ENCODE measurements around the gene TTLL12. TPM values are rescaled to one million over a fixed set of nuclear protein-coding genes. Genes with fewer than 3 reads are reported as not detected.

Gene TTLL12
- polyA plus RNA-seq, 1 experiment, result 5.7 TPM

DNA sequence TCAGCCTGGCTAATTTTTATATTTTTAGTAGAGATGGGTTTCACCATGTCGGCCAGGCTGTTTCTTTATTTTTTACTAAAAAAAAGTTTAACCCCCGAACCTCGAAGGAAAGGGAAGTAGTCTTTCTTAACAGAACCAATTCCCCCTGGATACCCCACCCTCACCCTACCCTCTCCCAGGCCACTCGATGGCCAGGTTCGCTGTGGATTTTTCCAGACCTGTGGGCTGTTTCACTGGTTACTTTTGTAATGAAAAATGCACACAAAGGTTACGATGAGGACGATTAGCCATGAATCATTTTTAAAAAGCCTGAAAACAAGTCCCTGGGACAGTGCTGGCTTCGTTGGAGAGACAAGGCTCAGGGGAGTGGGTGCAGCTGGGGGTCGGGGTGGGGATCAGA is 33.0 kb downstream of the TTLL12 start:
- TF ChIP-seq, protein P1, sequence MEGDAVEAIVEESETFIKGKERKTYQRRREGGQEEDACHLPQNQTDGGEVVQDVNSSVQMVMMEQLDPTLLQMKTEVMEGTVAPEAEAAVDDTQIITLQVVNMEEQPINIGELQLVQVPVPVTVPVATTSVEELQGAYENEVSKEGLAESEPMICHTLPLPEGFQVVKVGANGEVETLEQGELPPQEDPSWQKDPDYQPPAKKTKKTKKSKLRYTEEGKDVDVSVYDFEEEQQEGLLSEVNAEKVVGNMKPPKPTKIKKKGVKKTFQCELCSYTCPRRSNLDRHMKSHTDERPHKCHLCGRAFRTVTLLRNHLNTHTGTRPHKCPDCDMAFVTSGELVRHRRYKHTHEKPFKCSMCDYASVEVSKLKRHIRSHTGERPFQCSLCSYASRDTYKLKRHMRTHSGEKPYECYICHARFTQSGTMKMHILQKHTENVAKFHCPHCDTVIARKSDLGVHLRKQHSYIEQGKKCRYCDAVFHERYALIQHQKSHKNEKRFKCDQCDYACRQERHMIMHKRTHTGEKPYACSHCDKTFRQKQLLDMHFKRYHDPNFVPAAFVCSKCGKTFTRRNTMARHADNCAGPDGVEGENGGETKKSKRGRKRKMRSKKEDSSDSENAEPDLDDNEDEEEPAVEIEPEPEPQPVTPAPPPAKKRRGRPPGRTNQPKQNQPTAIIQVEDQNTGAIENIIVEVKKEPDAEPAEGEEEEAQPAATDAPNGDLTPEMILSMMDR (IDR thresholded peaks at IDR 0.05; ENCODE audit: low read depth, low read length), result no peak
- Histone ChIP-seq H3K27me3 (ENCODE audit: control insufficient read depth, insufficient read depth, low read length) (no peaks in the 10 kb centered on the region), H3K27ac (ENCODE audit: low read depth, low read length) (no peak overlapping the region), H3K4me3 (ENCODE audit: low read depth, low read length) (no peak overlapping the region), H3K9me3 (ENCODE audit: control insufficient read depth, insufficient read depth, low read length) (no peaks in the 10 kb centered on the region; the same call in 1 of the 2 replicates)
- CTCF ChIA-PET, result no interaction called here
- POLR2A ChIA-PET, result no interaction called here
- no peak for DNase-seq (ENCODE audit: low read depth, low spot score)

DNA sequence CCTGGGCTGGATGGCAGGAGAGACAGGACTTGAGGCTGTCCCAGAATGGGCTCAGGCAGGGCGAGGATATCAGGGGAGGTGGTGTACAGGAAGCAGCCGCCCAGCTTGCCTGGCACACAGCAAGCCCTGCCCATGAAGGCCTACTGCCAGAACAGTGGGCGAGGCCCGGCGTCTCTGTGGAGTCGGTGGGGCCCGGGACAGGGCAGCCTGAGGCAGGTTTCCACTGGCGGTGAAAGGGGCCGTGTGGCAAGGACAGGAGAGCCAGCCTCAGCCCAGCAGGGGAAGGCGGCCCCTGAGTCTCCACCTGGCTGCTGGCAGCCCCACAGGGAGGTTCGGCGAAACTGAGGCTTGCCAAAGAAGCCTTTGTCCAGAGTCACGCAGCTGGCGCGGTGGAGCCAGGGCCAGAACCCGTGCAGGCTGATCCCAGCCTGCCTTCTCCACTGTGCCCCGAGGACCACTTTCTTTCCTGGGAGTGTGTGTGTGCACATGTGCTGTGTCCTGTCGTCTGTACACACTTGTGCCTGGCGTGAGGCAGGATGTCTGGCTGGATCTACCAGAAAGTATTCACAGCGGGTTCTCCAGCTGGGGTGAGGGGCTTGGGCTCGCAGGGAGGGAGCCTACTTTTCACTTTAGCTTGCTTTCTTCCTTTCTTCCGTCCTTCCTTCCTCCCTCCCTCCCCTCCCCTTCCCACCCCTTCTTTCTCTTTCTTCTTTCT is 34.4 kb downstream of the TTLL12 start:
- Histone ChIP-seq H3K4me3 (ENCODE audit: low read depth, low read length) (peak overlapping the region; percentile 80), H3K9me3 (ENCODE audit: control insufficient read depth, insufficient read depth, low read length) (no peaks in the 10 kb centered on the region; the same call in 1 of the 2 replicates), H3K27me3 (ENCODE audit: control insufficient read depth, insufficient read depth, low read length) (no peaks in the 10 kb centered on the region), H3K27ac (ENCODE audit: low read depth, low read length) (peak overlapping the region; percentile 61)
- DNase-seq (ENCODE audit: low read depth, low spot score), result no peak
- POLR2A ChIA-PET, result interaction anchor here (0.7 kb wide), 1 partner anchor 90 kb away, joined by 4 read pairs; no protein-coding TSS in a partner anchor
- CTCF ChIA-PET, result no interaction called here
- TF ChIP-seq, protein P1 (IDR thresholded peaks at IDR 0.05; ENCODE audit: low read depth, low read length), result no peak

DNA sequence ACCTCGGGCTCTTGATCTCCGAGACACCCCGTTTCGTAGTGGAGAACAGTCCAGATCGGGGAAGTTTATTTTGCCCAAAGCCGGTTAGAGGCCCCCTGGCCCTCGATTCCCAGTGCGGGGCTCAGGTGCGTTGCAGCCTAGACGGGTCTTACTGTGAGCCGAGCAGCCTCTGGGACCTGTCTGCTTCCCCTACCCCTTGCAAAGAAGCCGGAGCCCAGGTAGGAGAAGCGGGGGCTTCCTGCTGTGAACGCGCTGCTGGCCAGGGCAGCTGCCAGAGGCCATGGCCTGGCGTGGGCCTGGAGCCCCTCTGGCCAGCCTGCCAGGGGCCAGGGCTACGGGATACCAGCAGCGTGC is 35.0 kb downstream of the TTLL12 start:
- H3K4me3 ChIP-seq (ENCODE audit: low read depth, low read length), result peak overlapping the region; percentile 80
- TF ChIP-seq, protein P1 (IDR thresholded peaks at IDR 0.05; ENCODE audit: low read depth, low read length), result no peak
- no peaks in the 10 kb centered on the region for H3K27me3 ChIP-seq (ENCODE audit: control insufficient read depth, insufficient read depth, low read length)
- ChIA-PET CTCF (no interaction called here), POLR2A (no interaction called here)
- peak overlapping the region; percentile 61 for H3K27ac ChIP-seq (ENCODE audit: low read depth, low read length)
- DNase-seq (ENCODE audit: low read depth, low spot score), result no peak
- H3K9me3 ChIP-seq (ENCODE audit: control insufficient read depth, insufficient read depth, low read length), result no peaks in the 10 kb centered on the region; the same call in 1 of the 2 replicates

DNA sequence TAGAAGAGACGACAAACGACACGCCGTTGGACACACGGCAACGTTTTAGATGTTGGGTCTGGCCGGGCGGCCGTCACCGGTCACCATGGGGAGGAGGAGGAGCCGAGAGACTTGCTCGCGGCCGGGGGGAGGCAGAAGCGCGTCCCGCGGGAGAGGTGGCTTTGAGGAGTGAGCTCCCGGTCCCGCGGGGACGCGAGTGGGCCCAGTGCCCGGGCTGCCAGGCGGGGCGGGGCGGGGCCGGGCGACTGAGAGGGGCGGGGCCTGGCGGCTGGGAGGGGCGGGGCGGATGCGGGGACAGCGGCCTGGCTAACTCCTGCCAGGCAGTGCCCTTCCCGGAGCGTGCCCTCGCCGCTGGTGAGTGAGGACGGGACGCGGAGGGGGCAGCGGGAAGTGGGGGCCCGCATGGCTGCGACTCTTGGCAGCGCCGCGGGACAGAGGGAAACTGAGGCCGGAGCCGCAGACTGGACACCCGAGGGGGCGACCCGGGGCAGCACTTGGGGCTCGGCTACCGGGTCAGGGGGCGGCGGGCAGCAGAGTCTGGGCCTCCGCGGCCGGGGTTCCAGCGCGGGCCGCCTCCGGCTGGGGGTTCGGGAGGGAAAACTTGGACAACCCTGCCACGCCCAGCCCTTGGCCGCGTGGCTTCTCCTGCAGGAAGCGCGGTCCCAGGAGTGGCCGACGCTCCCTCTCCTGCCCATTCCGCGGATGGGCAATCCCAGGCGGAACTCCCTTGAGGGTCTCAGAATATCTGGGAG is 35.5 kb downstream of the TTLL12 start, which contains the start of gene TSPO:
Gene TSPO (plus strand): TSS at position 309 of the 752 bp plus-strand sequence. CDS start 7,680 bp downstream, outside the sequence.
- CTCF ChIA-PET, result interaction anchor here (0.6 to 0.7 kb wide), 3 partner anchors 140 to 498 kb away, joined by 4 to 7 read pairs (median 5); no protein-coding TSS in a partner anchor
- no peaks in the 10 kb centered on the region; the same call in 1 of the 2 replicates for H3K9me3 ChIP-seq (ENCODE audit: control insufficient read depth, insufficient read depth, low read length)
- POLR2A ChIA-PET, result no interaction called here
- H3K27me3 ChIP-seq (ENCODE audit: control insufficient read depth, insufficient read depth, low read length), result no peaks in the 10 kb centered on the region
- peak within 1 kb of the TSS; percentile 80 for H3K4me3 ChIP-seq (ENCODE audit: low read depth, low read length)
- DNase-seq (ENCODE audit: low read depth, low spot score), result no peak
- peak within 1 kb of the TSS; percentile 61 for H3K27ac ChIP-seq (ENCODE audit: low read depth, low read length)
- TF ChIP-seq, protein P1 (IDR thresholded peaks at IDR 0.05; ENCODE audit: low read depth, low read length), result peak; percentile 21; the same call in 1 of the 2 replicates

Measured in AG04450 (cell line).